Activated B cell treated with CpG ODN at 0.5 μM for 24 hours (primary cell): Measurements from ENCODE around the gene ECM1. TPM values are rescaled to one million over a fixed set of nuclear protein-coding genes. Genes with fewer than 3 reads are reported as not detected.

Source experiments
- total RNA-seq: library from RNA; stranded (reverse); gene quantifications from 2 replicates; pipeline ENCODE4 v1.2.3, GENCODE V29; 2022

The ECM1 gene
- total RNA-seq, 1 donor from 2014 or later, result 2.1 TPM

Other genes starting within 250 kb of the ECM1 start
- gene APH1A, start 239.1 kb upstream of the ECM1 start, total RNA-seq, result 145 TPM in 2 replicates
- 0.38 and 0.39 TPM in 2 replicates for gene C1orf54, start 235.3 kb upstream of the ECM1 start, total RNA-seq
- gene CIART, start 225.6 kb upstream of the ECM1 start, total RNA-seq, result 0.20 and 1.0 TPM in 2 replicates
- 66.8 and 69.2 TPM in 2 replicates for gene MRPS21, start 214.2 kb upstream of the ECM1 start, total RNA-seq
- 112 and 136 TPM in 2 replicates for gene PRPF3, start 186.6 kb upstream of the ECM1 start, total RNA-seq
- 27.1 and 28.6 TPM in 2 replicates for gene RPRD2, start 144.0 kb upstream of the ECM1 start, total RNA-seq
- gene TARS2, start 20.7 kb upstream of the ECM1 start, total RNA-seq, result 42.6 and 50.7 TPM in 2 replicates
- gene FALEC, start 7.6 kb downstream of the ECM1 start, total RNA-seq, result 1.1 TPM in 1 of 2 replicates, not detected in the other
- gene ADAMTSL4, start 41.3 kb downstream of the ECM1 start, total RNA-seq, result 0.11 TPM in 1 of 2 replicates, not detected in the other
- gene MCL1, start 71.5 kb downstream of the ECM1 start, total RNA-seq, result 224 and 233 TPM in 2 replicates
- gene ENSA, start 121.5 kb downstream of the ECM1 start, total RNA-seq, result 202 and 227 TPM in 2 replicates
- 19.7 and 22.5 TPM in 2 replicates for gene GOLPH3L, start 189.0 kb downstream of the ECM1 start, total RNA-seq
- gene HORMAD1, start 212.8 kb downstream of the ECM1 start, total RNA-seq, result 1.4 and 1.6 TPM in 2 replicates